Peyer's patch (tissue), 4 donors: ENCODE results near the gene TAS2R9. TPM values are rescaled to one million over a fixed set of nuclear protein-coding genes. Genes with fewer than 3 reads are reported as not detected.

Experiments
- DNase-seq, 3 donors: peaks; one replicate each; pipeline ENCODE4 v3.0.0-alpha.2; 2017 to 2019
- H3K27ac ChIP-seq, 4 donors: fragments of 200-600 bp; sonication (generic); one replicate each; pipeline ENCODE4 v1.5.1; 2016 to 2019
- H3K27me3 ChIP-seq, 2 donors: fragments of 200-600 bp; sonication (generic); one replicate each; pipeline ENCODE4 v1.5.1; 2019
- H3K36me3 ChIP-seq, 3 donors: fragments of 200-600 bp; sonication (generic); one replicate each; pipeline ENCODE4 v1.5.1; 2016 to 2019
- H3K4me1 ChIP-seq, 4 donors: fragments of 200-600 bp; sonication (generic); one replicate each; pipeline ENCODE4 v1.5.1; 2016 to 2019
- H3K4me3 ChIP-seq, 4 donors: fragments of 200-600 bp; sonication (generic); 1 replicate in 3 of 4; 2 replicates in 1 of 4; pipeline ENCODE4 v1.5.1; 2016 to 2019; ENCODE audit warnings: mild to moderate bottlenecking in 1 of 4
- H3K9me3 ChIP-seq, 4 donors: fragments of 200-600 bp; sonication (generic); one replicate each; pipeline ENCODE4 v1.5.1; 2016 to 2019; ENCODE audit warnings: mild to moderate bottlenecking in 1 of 4
- CTCF ChIP-seq, 6 experiments: fragments of 450-650 bp in 4 of 6; fragments of 200-600 bp in 2 of 6; sonication (generic) in 1 of 6; IDR thresholded peaks; one replicate each; pipeline ENCODE4 v1.5.1; 2017 to 2019; ENCODE audit warnings: antibody characterized with exemption in 6 of 6, mild to moderate bottlenecking in 3 of 6, moderate library complexity in 1 of 6
- POLR2A ChIP-seq, 2 donors: fragments of 450-650 bp; IDR thresholded peaks; one replicate each; pipeline ENCODE4 v1.5.1; 2017; ENCODE audit warnings: antibody characterized with exemption in 2 of 2, mild to moderate bottlenecking in 2 of 2, moderate library complexity in 2 of 2
- total RNA-seq, 4 donors: library from RNA; depleted of rRNA; stranded (reverse); fragments of >200 nt; gene quantifications; one replicate each; pipeline ENCODE4 v1.1.0, GENCODE V29; 2016

TAS2R9 gene
- total RNA-seq: not detected

- no peak for DNase-seq
- Histone ChIP-seq H3K4me1 (no peaks in the 10 kb centered on the region), H3K36me3 (no peaks in the 10 kb centered on the region), H3K27ac (no peak within 1 kb of the TSS), H3K27me3 (no peaks in the 10 kb centered on the region), H3K9me3 (no peaks in the 10 kb centered on the region), H3K4me3 (no peak within 1 kb of the TSS)
- TF ChIP-seq POLR2A (IDR thresholded peaks at IDR 0.05) (no peak), CTCF (IDR thresholded peaks at IDR 0.05) (no peak)
Observed at GRCh38 chr12:10810068-10810467, at the start of gene TAS2R9. Gene TAS2R9, minus strand, starts transcription at chr12:10810168. Its CDS starts 93 bp downstream, at chr12:10810075.

GRCh38 chr12:10855807-10856206, 45.8 kb upstream of the TAS2R9 start:
- no peak overlapping the region for H3K27ac ChIP-seq
- no peaks in the 10 kb centered on the region for H3K4me1 ChIP-seq
- H3K27me3 ChIP-seq: no peaks in the 10 kb centered on the region
- TF ChIP-seq CTCF (IDR thresholded peaks at IDR 0.05) (no peak), POLR2A (IDR thresholded peaks at IDR 0.05) (no peak)
- peaks cover 0 to 12% (median 2%) of the 10 kb centered on the region in 4 donors for H3K9me3 ChIP-seq
- H3K36me3 ChIP-seq: peaks cover 0 to 5% (median 0%) of the 10 kb centered on the region in 3 donors
- DNase-seq: no peak
- H3K4me3 ChIP-seq: no peak overlapping the region

GRCh38 chr12:10853776-10854175, 43.8 kb upstream of the TAS2R9 start:
- no peak for TF ChIP-seq POLR2A (IDR thresholded peaks at IDR 0.05)
- no peak for TF ChIP-seq CTCF (IDR thresholded peaks at IDR 0.05)

GRCh38 chr12:10851243-10851858, 41.4 kb upstream of the TAS2R9 start:
- H3K4me3 ChIP-seq: no peak overlapping the region
- H3K27me3 ChIP-seq: no peaks in the 10 kb centered on the region
- peaks cover 0 to 7% (median 0%) of the 10 kb centered on the region in 4 donors for H3K9me3 ChIP-seq
- H3K27ac ChIP-seq: no peak overlapping the region
- H3K36me3 ChIP-seq: no peaks in the 10 kb centered on the region
- DNase-seq: no peak
- no peak for TF ChIP-seq POLR2A (IDR thresholded peaks at IDR 0.05)
- no peak for TF ChIP-seq CTCF (IDR thresholded peaks at IDR 0.05)
- no peaks in the 10 kb centered on the region for H3K4me1 ChIP-seq

More at GRCh38 chr12:10853776-10854175, 43.8 kb upstream of the TAS2R9 start:
- no peaks in the 10 kb centered on the region for H3K4me1 ChIP-seq
- H3K4me3 ChIP-seq: no peak overlapping the region
- peaks cover 0 to 5% (median 0%) of the 10 kb centered on the region in 3 donors for H3K36me3 ChIP-seq
- no peak for DNase-seq
- no peak overlapping the region for H3K27ac ChIP-seq
- H3K27me3 ChIP-seq: no peaks in the 10 kb centered on the region
- peaks cover 0 to 12% (median 2%) of the 10 kb centered on the region in 4 donors for H3K9me3 ChIP-seq

GRCh38 chr12:10849425-10849878, 39.5 kb upstream of the TAS2R9 start, which contains the start of gene PRR4:
Gene PRR4, minus strand, starts transcription at chr12:10849475. Its CDS starts 38 bp downstream, at chr12:10849437.
- no peak for DNase-seq
- Histone ChIP-seq H3K27me3 (no peaks in the 10 kb centered on the region), H3K27ac (no peak within 1 kb of the TSS), H3K9me3 (no peaks in the 10 kb centered on the region), H3K4me3 (no peak within 1 kb of the TSS), H3K4me1 (no peaks in the 10 kb centered on the region), H3K36me3 (no peaks in the 10 kb centered on the region)
- TF ChIP-seq POLR2A (IDR thresholded peaks at IDR 0.05): no peak
- TF ChIP-seq CTCF (IDR thresholded peaks at IDR 0.05): no peak
